ENCODE results near the gene RAB11B. TPM values are rescaled to one million over a fixed set of nuclear protein-coding genes. Genes with fewer than 3 reads are reported as not detected.

The RAB11B gene
- total and polyA plus RNA-seq, 9 of the 15 experiments (the other 6 are each of a cell fraction or from before 2014, with no cell fraction given): 0.74 to 71.0 (median 13.8) TPM

DNA sequence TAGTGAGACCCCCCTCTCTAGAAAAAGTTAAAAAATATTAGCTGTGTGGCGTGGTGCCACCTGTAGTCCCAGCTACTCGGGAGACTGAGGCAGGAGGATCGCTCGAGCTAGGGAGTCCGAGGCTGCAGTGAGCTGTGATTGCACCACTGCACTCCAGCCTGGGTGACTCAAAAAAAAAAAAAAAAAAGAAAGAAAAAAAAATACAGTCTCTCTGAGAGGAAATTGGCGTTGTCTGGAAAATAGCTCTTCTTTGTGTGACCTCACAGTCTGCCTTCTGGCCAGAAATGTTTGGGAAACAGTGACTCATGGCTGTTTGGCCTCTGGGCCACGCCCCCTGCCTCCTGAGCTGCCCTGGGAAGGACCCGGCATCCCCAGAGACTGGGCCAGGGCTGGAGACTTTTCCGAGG, 33.7 kb downstream of the RAB11B start (continued):
- TF ChIP-seq, protein P1, sequence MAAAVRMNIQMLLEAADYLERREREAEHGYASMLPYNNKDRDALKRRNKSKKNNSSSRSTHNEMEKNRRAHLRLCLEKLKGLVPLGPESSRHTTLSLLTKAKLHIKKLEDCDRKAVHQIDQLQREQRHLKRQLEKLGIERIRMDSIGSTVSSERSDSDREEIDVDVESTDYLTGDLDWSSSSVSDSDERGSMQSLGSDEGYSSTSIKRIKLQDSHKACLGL (CRISPR knock-in tag; IDR thresholded peaks at IDR 0.05; ENCODE audit: borderline replicate concordance, poor library complexity, severe bottlenecking): no peak
- TF ChIP-seq CCAR2 (IDR thresholded peaks at IDR 0.05; ENCODE audit: low read depth, low read length) (no peak), RAD21 (CRISPR knock-in tag; conservative IDR thresholded peaks at IDR 0.05 in 1 of 2, IDR thresholded peaks at IDR 0.05 in 1 of 2) (no peak), POLR2H (tag; IDR thresholded peaks at IDR 0.05; ENCODE audit: low read depth) (no peak), GATA2 (CRISPR knock-in tag; IDR thresholded peaks at IDR 0.05) (no peak), NCOA4 (IDR thresholded peaks at IDR 0.05; ENCODE audit: partially characterized antibody) (no peak), FOXA1 (IDR thresholded peaks at IDR 0.05; ENCODE audit: borderline replicate concordance) (no peak), NR1H2 (CRISPR knock-in tag; IDR thresholded peaks at IDR 0.05) (no peak), NEUROD1 (IDR thresholded peaks at IDR 0.05; ENCODE audit: borderline replicate concordance, low read depth, low read length, partially characterized antibody) (no peak), SMAD3 (CRISPR knock-in tag; conservative IDR thresholded peaks at IDR 0.05) (no peak), ZFP1 (CRISPR knock-in tag; IDR thresholded peaks at IDR 0.05) (no peak), SP2 (IDR thresholded peaks at IDR 0.05; ENCODE audit: extremely low read depth, low read depth, low read length, poor library complexity, severe bottlenecking) (no peak), ZNF224 (CRISPR knock-in tag; IDR thresholded peaks at IDR 0.05) (no peak), MBD2 (IDR thresholded peaks at IDR 0.05; ENCODE audit: borderline replicate concordance, low read depth) (no peak)
- TF ChIP-seq, protein P2, sequence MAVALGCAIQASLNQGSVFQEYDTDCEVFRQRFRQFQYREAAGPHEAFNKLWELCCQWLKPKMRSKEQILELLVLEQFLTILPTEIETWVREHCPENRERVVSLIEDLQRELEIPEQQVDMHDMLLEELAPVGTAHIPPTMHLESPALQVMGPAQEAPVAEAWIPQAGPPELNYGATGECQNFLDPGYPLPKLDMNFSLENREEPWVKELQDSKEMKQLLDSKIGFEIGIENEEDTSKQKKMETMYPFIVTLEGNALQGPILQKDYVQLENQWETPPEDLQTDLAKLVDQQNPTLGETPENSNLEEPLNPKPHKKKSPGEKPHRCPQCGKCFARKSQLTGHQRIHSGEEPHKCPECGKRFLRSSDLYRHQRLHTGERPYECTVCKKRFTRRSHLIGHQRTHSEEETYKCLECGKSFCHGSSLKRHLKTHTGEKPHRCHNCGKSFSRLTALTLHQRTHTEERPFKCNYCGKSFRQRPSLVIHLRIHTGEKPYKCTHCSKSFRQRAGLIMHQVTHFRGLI (CRISPR knock-in tag; IDR thresholded peaks at IDR 0.05): no peak
- TF ChIP-seq, protein P3, sequence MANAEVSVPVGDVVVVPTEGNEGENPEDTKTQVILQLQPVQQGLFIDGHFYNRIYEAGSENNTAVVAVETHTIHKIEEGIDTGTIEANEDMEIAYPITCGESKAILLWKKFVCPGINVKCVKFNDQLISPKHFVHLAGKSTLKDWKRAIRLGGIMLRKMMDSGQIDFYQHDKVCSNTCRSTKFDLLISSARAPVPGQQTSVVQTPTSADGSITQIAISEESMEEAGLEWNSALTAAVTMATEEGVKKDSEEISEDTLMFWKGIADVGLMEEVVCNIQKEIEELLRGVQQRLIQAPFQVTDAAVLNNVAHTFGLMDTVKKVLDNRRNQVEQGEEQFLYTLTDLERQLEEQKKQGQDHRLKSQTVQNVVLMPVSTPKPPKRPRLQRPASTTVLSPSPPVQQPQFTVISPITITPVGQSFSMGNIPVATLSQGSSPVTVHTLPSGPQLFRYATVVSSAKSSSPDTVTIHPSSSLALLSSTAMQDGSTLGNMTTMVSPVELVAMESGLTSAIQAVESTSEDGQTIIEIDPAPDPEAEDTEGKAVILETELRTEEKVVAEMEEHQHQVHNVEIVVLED (CRISPR knock-in tag; IDR thresholded peaks at IDR 0.05): no peak
- TF ChIP-seq, protein P4, sequence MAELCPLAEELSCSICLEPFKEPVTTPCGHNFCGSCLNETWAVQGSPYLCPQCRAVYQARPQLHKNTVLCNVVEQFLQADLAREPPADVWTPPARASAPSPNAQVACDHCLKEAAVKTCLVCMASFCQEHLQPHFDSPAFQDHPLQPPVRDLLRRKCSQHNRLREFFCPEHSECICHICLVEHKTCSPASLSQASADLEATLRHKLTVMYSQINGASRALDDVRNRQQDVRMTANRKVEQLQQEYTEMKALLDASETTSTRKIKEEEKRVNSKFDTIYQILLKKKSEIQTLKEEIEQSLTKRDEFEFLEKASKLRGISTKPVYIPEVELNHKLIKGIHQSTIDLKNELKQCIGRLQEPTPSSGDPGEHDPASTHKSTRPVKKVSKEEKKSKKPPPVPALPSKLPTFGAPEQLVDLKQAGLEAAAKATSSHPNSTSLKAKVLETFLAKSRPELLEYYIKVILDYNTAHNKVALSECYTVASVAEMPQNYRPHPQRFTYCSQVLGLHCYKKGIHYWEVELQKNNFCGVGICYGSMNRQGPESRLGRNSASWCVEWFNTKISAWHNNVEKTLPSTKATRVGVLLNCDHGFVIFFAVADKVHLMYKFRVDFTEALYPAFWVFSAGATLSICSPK (IDR thresholded peaks at IDR 0.05; ENCODE audit: borderline replicate concordance): no peak
- TF ChIP-seq, protein P5, sequence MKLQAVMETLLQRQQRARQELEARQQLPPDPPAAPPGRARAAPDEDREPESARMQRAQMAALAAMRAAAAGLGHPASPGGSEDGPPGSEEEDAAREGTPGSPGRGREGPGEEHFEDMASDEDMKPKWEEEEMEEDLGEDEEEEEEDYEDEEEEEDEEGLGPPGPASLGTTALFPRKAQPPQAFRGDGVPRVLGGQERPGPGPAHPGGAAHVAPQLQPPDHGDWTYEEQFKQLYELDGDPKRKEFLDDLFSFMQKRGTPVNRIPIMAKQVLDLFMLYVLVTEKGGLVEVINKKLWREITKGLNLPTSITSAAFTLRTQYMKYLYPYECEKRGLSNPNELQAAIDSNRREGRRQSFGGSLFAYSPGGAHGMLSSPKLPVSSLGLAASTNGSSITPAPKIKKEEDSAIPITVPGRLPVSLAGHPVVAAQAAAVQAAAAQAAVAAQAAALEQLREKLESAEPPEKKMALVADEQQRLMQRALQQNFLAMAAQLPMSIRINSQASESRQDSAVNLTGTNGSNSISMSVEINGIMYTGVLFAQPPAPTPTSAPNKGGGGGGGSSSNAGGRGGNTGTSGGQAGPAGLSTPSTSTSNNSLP (IDR thresholded peaks at IDR 0.05; ENCODE audit: borderline replicate concordance, low read depth, low read length): no peak
- TF ChIP-seq, protein P6, sequence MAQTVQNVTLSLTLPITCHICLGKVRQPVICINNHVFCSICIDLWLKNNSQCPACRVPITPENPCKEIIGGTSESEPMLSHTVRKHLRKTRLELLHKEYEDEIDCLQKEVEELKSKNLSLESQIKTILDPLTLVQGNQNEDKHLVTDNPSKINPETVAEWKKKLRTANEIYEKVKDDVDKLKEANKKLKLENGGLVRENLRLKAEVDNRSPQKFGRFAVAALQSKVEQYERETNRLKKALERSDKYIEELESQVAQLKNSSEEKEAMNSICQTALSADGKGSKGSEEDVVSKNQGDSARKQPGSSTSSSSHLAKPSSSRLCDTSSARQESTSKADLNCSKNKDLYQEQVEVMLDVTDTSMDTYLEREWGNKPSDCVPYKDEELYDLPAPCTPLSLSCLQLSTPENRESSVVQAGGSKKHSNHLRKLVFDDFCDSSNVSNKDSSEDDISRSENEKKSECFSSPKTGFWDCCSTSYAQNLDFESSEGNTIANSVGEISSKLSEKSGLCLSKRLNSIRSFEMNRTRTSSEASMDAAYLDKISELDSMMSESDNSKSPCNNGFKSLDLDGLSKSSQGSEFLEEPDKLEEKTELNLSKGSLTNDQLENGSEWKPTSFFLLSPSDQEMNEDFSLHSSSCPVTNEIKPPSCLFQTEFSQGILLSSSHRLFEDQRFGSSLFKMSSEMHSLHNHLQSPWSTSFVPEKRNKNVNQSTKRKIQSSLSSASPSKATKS (CRISPR knock-in tag; IDR thresholded peaks at IDR 0.05): no peak

All from K562 (cell line).